DOHH2 (cell line): ENCODE results near the gene ITPR3.
"Not testable (repeated sequence)": the region's sequence is repeated elsewhere in the genome, so short reads cannot be mapped to it uniquely, and the experiment has no call there.

ENCODE experiments used
- H3F3A ChIP-seq: fragments of 200-600 bp; sonication (generic), shearing (Covaris generic); 2 replicates; pipeline ENCODE4 v1.6.0; 2016; ENCODE audit warnings: antibody characterized with exemption, mild to moderate bottlenecking; ENCODE audit not compliant: control insufficient read depth, insufficient read depth
- H3K27ac ChIP-seq: fragments of 200-600 bp; sonication (generic); 2 replicates; pipeline ENCODE4 v1.5.1; 2014; ENCODE audit warnings: low read depth, mild to moderate bottlenecking, low read length, moderate library complexity
- H3K27me3 ChIP-seq: fragments of 200-600 bp; sonication (generic); 2 replicates; pipeline ENCODE4 v1.6.1; 2014; ENCODE audit warnings: mild to moderate bottlenecking, low read length, mixed read lengths; ENCODE audit not compliant: control insufficient read depth
- H3K36me3 ChIP-seq: fragments of 200-600 bp; sonication (generic); 2 replicates; pipeline ENCODE4 v1.6.1; 2014; ENCODE audit warnings: mild to moderate bottlenecking, low read length, moderate library complexity, mixed read lengths; ENCODE audit not compliant: control insufficient read depth
- H3K4me1 ChIP-seq: fragments of 200-600 bp; sonication (generic); 2 replicates; pipeline ENCODE4 v1.6.1; 2014; ENCODE audit warnings: mild to moderate bottlenecking, low read length, mixed read lengths; ENCODE audit not compliant: control insufficient read depth
- H3K4me2 ChIP-seq: fragments of 200-600 bp; sonication (generic); 2 replicates; pipeline ENCODE4 v1.6.0; 2014; ENCODE audit warnings: mild to moderate bottlenecking, low read length, moderate library complexity
- H3K4me3 ChIP-seq: fragments of 200-600 bp; sonication (generic); 2 replicates; pipeline ENCODE4 v1.5.1; 2014; ENCODE audit warnings: mild to moderate bottlenecking, low read length, mixed read lengths
- H3K79me2 ChIP-seq: fragments of 200-600 bp; sonication (generic); 2 replicates; pipeline ENCODE4 v1.6.1; 2014; ENCODE audit warnings: mild to moderate bottlenecking, low read length, mixed read lengths; ENCODE audit not compliant: control insufficient read depth
- H3K9me2 ChIP-seq: fragments of 200-600 bp; sonication (generic); replicated peaks from 2 replicates; pipeline ENCODE4 v1.6.1; 2014; ENCODE audit warnings: mild to moderate bottlenecking, low read length, mixed read lengths; ENCODE audit not compliant: control insufficient read depth
- H3K9me3 ChIP-seq: fragments of 200-600 bp; sonication (generic); 2 replicates; pipeline ENCODE4 v1.6.1; 2014; ENCODE audit warnings: antibody characterized with exemption, low read length, mixed read lengths; ENCODE audit not compliant: control insufficient read depth, insufficient read depth
- H4K20me1 ChIP-seq: fragments of 200-600 bp; sonication (generic); 2 replicates; pipeline ENCODE4 v1.6.0; 2014; ENCODE audit warnings: low read depth, mild to moderate bottlenecking, antibody characterized with exemption, low read length, moderate library complexity; ENCODE audit not compliant: control insufficient read depth, insufficient read depth
- CTCF ChIP-seq: fragments of 200-600 bp; sonication (generic); IDR thresholded peaks from one replicate; pipeline ENCODE4 v1.5.1; 2014; ENCODE audit warnings: antibody characterized with exemption, mild to moderate bottlenecking, low read depth, low read length; ENCODE audit not compliant: poor library complexity, severe bottlenecking
- EZH2phosphoT487 ChIP-seq: fragments of 200-600 bp; sonication (generic); IDR thresholded peaks from 2 replicates; pipeline ENCODE4 v1.6.1; 2017; ENCODE audit warnings: borderline replicate concordance, mild to moderate bottlenecking, antibody characterized with exemption, low read length, moderate library complexity, mixed read lengths

Gene ITPR3

GRCh38 chr6:33592595-33593413, 28.3 kb upstream of the ITPR3 start:
- H4K20me1 ChIP-seq: no peaks in the 10 kb centered on the region
- no peaks in the 10 kb centered on the region for H3K79me2 ChIP-seq
- no peaks in the 10 kb centered on the region for H3K9me3 ChIP-seq
- peaks cover 70% of the 10 kb centered on the region for H3K4me1 ChIP-seq
- H3K27ac ChIP-seq: peak overlapping the region; percentile 94
- TF ChIP-seq CTCF (no peak), EZH2phosphoT487 (no peak)
- peak overlapping the region; percentile 86 for H3K4me2 ChIP-seq
- H3K36me3 ChIP-seq: no peaks in the 10 kb centered on the region
- no peaks in the 10 kb centered on the region for H3K27me3 ChIP-seq
- H3K4me3 ChIP-seq: peak overlapping the region; percentile 69
- H3K9me2 ChIP-seq: no peaks in the 10 kb centered on the region
- peaks cover 31% of the 10 kb centered on the region for H3F3A ChIP-seq

GRCh38 chr6:33593414-33593727, 27.8 kb upstream of the ITPR3 start:
- H3K4me3 ChIP-seq: peak overlapping the region; percentile 69
- H3K36me3 ChIP-seq: no peaks in the 10 kb centered on the region
- no peaks in the 10 kb centered on the region for H3K9me2 ChIP-seq
- H3K79me2 ChIP-seq: no peaks in the 10 kb centered on the region
- H3F3A ChIP-seq: peaks cover 31% of the 10 kb centered on the region
- no peaks in the 10 kb centered on the region for H3K27me3 ChIP-seq
- no peak for TF ChIP-seq EZH2phosphoT487
- no peak for TF ChIP-seq CTCF
- H3K9me3 ChIP-seq: no peaks in the 10 kb centered on the region
- no peaks in the 10 kb centered on the region for H4K20me1 ChIP-seq
- H3K27ac ChIP-seq: peak overlapping the region; percentile 94
- H3K4me2 ChIP-seq: peak overlapping the region; percentile 86
- peaks cover 72% of the 10 kb centered on the region for H3K4me1 ChIP-seq

DNA sequence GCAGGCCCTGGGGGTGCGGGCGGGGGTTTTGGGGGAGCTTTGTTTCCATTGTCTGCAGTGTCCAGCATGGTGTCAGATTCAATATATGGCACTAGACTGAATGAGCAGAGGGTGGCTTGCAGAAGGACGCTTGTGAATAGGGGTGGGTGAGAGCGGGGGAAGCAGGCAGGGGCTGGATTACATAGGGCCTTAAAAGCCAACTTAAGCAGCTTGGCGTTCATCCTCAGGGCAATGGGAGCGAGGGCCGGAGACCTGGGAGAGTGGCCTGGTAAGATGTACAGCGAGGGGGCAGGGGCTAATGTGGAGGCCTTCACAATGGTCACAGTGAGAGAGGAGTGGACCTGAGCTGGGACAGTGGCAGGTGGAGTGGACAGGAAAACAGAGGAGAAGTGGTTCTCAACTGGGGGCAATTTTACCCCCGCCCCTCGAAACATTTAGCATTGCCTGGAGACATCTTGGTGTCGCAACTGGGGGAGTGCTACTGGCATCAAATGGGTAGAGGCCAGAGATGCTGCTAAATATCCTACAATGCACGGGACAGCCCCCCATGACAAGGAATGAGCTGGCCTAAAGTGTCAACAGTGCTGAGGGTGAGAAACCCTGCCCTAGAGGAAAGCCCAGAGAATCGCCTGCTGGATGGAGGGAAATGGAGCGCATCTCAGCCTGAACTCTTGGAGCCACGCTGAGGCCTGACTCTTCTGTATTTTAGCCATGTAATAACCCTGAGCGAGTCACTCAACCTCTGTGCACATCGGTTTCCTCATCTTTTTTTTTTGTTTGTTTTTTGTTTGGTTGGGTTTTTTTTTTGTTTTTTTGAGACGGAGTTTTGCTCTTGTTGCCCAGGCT, 25.9 kb upstream of the ITPR3 start:
- Histone ChIP-seq H3K79me2 (no peaks in the 10 kb centered on the region), H3K36me3 (no peaks in the 10 kb centered on the region), H3K4me1 (peaks cover 67% of the 10 kb centered on the region), H4K20me1 (no peaks in the 10 kb centered on the region), H3K9me2 (no peaks in the 10 kb centered on the region), H3K4me3 (no peak overlapping the region), H3K27ac (no peak overlapping the region), H3K9me3 (no peaks in the 10 kb centered on the region), H3F3A (peaks cover 31% of the 10 kb centered on the region), H3K4me2 (no peak overlapping the region), H3K27me3 (no peaks in the 10 kb centered on the region)
- TF ChIP-seq EZH2phosphoT487 (no peak), CTCF (no peak)

DNA sequence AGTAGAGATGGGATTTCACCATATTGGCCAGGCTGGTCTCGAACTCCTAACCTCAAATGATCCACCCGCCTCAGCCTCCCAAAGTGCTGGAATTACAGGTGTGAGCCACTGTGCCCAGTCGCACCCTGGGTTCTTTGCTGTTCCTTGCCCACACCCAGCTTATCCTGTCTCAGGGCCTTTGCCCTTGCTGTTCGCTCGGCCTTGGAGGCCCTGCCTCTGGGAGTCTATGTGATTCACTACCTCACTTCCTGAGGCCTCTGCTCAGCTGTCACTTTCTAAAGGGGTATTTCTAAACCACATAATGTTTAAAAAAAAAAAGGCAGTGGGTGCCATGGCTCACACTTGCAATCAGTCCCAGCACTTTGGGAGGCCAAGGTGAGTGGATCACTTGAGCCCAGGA, 24.2 kb upstream of the ITPR3 start:
- Histone ChIP-seq H3F3A (peaks cover 20% of the 10 kb centered on the region), H3K4me2 (peak overlapping the region; percentile 20; the same call in 1 of the 2 replicates), H3K4me1 (peaks cover 51% of the 10 kb centered on the region)
- H3K36me3 ChIP-seq, H3K27me3 ChIP-seq, H3K79me2 ChIP-seq, H3K9me3 ChIP-seq, H3K9me2 ChIP-seq, H4K20me1 ChIP-seq, H3K27ac ChIP-seq, H3K4me3 ChIP-seq: not testable (repeated sequence)
